Suppressor macrophage (primary cell): ENCODE data around the gene CRYBA4.

Source experiments
- DNase-seq, 4 experiments: peaks; one replicate each; pipeline ENCODE4 v3.0.0-alpha.2; 2020 to 2022

The CRYBA4 gene

DNA sequence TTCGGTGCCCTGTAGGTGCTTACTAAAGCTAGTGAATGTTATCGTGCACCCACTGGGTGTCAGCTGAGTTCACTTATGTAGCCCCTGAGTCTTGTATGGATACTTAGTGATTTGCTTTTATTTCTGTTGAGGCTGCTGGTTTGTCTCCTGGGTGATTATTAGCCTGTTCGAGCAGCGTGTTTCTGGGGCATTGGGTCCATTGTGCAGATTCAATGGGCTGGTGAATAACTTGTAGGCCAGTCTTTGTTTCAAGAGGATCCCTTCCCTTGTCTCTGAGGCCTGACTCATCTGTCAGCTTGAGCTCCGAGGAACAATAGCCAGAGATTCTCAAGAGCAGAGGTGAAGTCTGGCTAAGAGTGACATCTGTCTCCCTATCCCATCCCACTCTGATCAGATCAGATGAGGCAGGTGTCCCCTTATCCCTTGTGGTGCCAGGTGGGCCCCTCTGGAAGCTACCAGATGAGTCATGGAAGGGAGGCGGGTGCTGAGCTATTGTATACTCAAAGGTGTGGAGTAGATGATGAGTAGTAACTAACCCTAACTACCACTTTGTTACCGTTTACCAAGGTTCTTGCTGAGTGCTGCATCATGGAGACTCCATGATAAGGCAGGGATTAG is 39.3 kb downstream of the CRYBA4 start:
- no peak for DNase-seq

DNA sequence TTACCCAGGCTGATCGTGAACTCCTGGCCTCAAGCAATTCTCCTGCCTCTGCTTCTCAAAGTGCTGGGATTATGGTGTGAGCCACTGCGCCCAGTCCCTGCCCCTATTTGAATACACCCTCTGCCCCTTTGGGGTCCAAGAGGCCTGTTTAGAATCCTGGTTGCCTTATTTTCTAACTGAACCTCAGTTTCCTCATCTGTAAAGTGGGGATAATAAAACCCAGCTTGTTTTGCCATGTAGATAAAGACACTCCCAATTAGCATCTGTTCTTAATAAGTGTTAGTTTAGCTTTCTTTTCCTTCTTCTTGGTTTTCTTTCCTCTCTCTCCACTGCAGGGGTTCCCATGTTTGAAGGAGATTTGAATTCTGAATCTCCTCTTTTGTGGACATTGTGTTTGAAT is 40.4 kb downstream of the CRYBA4 start:
- no peak for DNase-seq

DNA sequence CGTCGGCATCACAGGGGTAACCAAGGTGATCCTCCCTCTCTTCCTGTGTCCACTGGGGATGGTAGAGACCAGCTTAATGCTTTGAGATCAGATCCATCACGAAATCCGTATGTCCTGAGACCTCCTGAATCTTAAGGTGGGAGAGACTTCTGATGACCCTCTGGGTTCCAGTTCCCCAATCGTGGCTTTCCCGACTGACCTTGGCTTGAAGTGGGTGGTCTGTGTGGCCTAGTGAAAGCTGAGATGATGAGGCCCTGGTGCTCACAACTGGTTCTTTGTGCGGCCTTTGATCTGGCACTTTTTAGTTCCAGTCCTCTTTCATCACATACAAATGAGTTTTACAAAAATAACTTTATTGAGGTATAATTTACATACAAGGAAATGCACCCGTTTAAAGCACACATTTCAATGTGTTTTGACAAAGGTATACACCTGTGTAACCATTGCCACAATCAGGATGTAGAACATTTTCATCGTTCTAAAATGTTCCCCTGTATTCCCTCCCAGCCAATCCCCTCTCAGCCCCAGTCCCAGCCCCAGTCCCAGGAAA is 41.7 kb downstream of the CRYBA4 start:
- DNase-seq = no peak

DNA sequence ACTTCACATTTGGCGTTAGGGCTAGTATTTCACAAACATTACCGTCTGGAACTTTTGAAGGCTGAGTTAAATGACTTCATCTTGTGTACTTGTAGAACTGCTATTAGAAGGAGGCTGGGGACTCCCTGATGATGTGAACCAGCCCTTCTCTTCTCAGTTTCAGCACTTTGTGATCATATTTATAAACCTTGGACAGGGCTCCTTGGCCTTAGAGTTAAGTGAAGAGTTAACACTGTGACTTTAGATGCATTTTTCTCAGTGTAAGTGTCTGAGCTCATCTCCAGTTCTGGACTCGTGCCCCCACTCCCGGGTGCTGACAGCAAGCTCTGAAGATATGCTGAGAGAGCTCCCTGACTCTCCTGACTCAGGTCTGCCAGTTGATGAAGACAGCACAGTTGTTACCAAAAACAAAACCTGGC is 44.1 kb downstream of the CRYBA4 start:
- no peak for DNase-seq

DNA sequence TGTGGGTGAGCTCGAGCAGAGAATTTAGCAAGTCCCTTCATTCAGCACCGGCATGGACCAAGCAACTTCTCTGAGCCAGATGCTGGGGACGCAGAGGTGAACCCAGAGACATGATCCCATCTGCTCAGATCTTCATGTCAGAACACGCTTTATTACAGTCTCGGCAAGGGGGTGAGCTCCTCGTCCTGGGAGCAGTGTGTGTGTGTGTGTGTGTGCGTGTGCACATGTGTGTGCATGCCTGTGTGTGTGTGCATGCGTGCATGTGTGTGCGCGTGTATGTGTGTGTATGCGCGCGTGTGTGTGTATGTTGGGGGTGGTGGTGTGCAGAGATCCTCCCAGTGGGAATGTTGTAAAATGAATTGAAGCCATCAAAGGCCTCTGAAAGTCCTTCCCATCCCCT is 45.4 kb downstream of the CRYBA4 start:
- no peak for DNase-seq

DNA sequence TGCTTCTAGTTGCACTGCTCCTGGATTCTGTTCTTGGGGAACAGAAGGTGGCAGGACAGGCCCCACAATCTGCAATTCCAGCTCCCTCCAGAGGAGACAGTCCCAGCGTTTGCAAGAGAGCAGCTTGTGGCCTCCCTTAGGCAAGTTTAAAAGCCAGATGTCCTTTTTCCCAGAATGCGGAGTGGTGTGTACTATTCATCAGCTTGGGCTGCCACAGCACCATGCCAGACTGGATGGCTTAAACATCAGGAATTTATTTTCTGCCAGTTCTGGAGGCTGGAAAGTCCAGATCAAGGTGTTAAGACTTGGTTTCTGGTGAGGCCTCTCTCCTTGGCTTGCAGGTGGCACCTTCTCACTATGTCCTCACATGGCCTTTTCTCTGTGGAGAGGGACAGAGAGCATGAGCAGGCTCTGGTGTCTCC is 47.3 kb downstream of the CRYBA4 start:
- DNase-seq = peak; percentile 55 to 74 (median 67)

DNA sequence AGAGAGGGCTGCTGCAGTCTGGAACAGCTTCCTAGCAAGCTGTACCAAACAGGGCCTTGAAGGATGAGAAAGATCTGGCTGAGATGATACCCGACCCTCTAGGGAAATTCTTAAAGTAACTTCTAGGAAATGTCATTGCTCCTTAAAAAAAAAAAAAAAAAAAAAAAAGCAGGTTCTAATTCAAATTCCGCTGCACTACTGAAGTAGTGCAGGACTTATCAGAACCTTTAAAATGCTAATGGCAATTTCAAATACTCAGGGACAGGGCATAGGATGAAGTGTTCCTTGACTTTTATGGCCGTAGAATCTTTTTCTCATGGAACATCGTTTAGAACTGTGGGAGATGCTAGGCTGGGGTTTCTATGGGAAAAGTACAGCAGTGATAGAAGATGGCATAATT is 48.7 kb downstream of the CRYBA4 start:
- DNase-seq = no peak

DNA sequence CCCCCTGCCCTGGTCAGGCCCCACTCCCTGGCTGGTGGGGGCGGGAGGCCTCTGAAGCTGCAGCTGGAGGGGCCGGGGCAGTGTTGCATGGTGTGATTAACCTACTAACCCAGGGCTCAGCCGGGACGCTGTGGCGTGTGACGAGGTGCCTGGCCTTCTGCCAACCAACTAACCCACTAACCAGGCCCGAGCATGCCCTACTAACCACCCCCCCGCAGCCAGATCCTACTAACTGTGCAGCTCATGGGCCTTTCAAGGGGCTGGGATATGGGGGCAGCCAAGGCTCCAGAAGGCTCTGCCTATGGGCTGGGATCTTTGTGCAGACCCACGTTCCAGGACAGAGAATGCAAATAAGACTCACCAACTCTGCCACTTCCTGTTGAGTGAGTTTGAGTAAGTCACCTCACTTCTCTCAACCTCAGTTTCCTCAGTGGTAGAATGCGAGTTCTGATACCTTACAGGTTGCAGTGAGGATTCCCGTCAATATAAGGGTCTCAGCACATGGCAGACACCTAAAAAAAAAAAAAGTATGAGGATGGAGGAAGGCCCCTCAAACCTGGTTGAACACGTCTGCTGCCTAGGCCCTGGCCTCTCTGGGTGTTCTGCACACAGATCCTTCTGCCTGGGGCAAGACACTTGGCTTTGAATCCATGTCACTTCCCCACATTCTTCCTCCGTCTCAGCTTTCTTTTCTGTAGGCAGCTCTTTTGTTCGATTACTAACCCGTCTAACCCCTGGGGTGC is 49.7 kb downstream of the CRYBA4 start:
- DNase-seq = no peak

DNA sequence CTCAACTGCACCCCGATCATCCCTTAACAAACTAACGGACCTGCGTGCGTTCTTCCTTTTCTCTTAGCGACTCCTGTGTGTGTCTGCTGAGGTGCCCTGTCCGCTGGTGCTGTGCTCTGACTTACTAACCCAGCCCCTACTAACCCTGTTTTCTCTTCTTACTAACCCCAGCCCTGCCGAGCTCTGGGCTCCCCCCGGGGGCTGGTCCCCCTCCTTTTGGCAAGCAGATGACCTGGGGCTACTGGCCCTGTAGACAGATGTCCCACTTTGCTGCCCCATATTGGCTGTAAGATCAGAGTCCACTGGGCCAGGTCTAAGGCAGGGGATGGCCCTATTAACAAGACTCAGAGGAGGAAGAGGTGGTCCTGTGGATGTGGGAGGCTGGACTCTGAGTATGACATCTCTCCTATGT is 50.3 kb downstream of the CRYBA4 start:
- no peak for DNase-seq

DNA sequence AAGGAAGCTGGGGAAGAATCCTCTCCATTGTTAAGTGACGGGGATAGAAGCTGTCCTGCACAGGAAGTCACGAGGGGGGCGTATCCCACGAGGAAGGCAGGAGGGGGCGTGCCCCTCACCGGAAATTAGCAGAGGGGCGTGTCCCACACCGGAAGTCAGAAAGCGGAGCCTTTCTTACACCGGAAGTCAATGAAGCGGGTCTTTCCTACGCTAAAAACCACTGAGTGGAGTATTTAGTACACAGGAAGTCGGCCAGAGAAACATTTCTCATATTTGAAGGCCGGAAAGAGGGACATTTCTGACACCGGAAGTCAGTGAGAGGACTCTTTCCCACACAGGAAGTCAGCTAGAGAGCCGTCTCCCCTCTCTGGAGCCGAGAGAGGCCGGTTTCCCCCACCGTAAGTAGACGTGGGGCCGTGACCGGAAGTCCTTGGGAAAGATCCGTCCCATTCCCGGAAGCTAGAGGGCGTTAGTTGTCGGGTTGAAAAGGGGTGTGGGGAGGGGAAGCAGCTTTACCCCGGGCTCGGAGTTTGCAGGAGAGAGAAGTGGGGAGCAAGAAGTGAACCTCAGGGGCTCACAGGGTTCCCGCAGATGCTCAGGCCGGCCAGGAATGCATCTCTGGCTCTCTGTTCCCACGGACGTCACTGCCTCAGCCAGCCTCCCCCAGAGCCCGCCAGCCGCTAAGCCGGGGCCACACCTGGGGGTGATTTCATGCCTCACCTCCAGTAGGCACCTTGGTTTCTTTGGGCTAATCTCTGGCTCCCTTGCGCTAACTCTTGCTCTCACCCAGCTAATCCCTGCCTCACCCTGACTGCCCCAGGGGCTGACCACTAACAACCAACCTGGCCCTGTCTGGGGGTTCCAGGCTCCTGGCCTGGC is 51.1 kb downstream of the CRYBA4 start:
- peak; percentile 94 to 98 (median 96) for DNase-seq

DNA sequence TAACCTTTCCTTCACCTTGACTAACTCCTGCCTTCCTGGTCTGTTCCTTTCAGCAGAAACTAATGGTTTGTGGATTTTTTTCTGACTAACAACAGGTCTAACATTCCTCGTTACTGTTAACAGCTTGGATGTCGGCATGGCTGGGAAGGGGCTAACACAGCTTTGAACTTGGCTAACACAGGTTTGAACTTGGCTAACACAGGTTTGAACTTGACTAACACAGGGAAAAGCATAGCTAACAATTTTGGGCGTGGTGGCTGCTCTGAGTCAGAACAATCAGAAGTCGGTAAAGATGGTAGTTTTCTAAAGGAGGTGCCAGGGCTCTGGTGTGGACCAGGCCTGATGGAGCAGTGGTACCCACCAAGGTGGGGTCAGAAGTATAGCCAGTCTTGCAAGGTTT is 51.7 kb downstream of the CRYBA4 start:
- no peak for DNase-seq

DNA sequence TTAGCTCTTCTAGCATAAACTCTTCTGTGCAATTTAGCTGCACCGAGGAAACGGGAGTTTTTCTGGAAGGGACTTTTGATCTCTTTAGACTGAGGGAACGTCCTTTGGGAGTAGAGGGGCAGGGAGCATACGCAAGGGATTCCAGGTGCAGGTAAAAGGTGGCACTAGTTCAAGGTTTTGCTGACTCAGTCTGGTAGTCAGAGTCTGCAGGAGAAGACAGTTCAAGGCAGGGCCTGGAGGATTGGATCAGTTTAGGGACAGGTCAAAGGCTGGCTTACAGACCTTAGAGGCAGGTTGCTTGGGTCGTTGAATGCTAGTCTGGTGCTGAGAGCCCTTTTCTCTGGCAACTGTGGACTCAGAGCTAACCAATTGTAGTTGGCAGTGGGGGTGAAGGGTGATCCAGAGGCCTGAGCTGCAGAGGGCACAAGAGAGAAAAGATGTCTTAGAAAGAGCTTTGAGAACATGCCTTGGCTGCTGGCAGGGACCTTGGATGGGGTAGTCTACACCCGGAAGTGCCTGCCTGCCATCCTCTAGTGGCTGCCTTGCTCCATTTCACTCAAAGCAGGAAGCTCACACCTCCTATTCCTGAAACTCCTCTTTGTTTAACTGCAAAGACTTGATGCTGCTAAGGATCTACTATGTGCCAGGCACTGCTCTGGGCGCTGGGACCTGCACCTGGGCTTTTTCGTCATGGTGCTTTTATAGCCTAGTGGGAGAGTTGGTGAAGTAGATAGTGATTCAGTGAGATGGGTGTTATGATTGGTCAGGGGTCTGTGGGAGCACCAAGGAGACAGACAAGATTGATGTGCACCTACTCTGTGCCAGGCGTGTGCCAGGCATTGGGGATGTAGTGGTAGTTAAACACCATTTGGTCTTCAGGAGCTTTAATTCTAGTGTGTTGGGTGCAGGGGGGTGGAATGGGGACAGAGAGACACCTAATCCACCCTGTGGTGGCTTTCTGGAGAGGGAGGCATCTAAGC is 52.7 kb downstream of the CRYBA4 start:
- DNase-seq = peak in 3 of 4 experiments; percentile 44 to 50 (median 45)

DNA sequence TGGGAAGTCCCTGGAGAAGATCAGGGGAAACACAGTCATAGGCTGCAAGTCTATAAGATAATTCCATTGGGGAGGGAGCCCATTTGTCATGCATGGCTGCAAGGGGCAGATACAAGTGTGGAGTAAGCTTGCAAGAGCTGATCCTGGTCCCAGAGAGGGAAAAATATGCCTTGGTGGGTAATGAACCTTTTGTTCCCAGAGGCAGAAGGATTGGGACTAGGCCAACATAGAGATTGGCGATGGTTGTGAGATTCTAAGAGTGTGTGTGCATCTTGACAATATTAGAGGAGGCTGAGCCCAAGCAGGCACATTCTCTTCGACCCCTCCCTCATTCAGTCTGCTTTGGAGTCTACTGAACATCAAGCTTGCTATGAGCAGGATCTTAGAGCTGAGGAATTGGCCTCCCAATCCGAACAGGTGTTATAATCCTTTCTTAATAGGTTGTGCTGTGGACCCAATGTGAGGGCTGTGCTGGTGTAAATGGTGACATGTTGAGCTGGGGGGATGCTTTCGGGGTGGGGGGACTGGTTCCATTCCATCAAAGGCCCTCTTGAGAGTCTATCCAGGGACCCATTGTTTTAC is 54.0 kb downstream of the CRYBA4 start:
- DNase-seq = no peak

DNA sequence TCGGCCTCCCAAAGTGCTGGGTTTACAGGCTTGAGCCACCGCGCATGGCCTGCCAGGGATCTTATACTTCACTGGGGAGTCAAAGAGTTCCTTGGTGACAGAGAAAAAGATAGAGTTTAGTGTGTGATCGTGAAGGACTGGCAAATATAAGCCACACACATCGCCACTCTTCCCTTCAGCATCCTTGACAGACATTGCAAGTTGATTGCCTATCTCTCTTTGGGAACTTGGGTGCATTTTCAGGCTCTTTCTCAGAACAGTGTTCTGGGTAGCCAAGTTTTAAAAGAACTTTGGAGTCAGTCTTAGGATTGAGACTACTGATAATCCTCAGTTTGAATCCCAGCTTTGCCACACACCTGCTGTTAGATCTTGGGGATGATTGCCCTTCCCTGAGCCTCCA is 55.5 kb downstream of the CRYBA4 start:
- DNase-seq = no peak

DNA sequence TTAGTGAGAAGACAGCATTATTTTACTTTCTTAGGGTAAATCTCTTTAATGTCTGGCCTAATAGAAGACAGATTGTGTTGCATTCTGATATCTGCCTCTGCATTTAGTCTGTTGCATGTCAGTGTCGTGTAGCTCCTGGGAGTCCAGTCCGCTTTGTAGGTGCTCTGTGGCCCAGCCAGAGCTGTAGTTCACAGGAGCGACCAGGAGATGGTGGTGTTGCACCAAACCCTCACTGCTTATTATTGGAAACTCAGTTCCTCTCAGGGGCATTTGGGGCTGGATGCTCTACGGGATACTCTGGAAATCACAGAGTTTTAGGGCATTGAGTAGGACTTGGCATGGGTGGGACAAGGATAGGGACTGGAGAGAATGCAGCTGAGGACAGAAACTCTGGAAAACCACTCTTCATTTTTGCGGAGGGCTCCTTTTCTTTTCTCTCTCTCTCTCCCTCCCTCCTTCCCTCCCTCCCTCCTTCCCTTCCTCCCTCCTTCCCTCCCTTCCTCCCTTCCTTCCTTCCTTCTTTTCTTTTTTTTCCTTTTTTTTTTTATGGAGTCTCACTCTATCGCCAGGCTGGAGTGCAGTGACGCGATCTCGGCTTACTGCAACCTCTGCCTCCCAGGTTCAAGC is 57.4 kb downstream of the CRYBA4 start:
- DNase-seq = peak; percentile 75 to 86 (median 81)
